SK-N-SH treated with all-trans-retinoic acid at 6 μM for 48 hours (cell line): Measurements from ENCODE around the gene ZMIZ1.

ENCODE experiments used
- ARNTL ChIP-seq: fragments of 450-650 bp; formaldehyde crosslinking; IDR thresholded peaks from 2 replicates; pipeline ENCODE4 v1.5.0; 2020; ENCODE audit warnings: low read depth, mild to moderate bottlenecking, moderate library complexity, borderline replicate concordance
- BACH2 ChIP-seq: fragments of 250-450 bp; sonication (Bioruptor Pico); IDR thresholded peaks from 2 replicates; pipeline ENCODE4 v1.9.0; 2021; ENCODE audit warnings: mild to moderate bottlenecking, borderline replicate concordance
- CSDC2 ChIP-seq: fragments of 250-450 bp; sonication (Bioruptor Pico); IDR thresholded peaks from 2 replicates; pipeline ENCODE4 v1.5.0; 2020; ENCODE audit warnings: mild to moderate bottlenecking, moderate library complexity
- GLIS3 ChIP-seq: fragments of 250-450 bp; sonication (Bioruptor Pico); IDR thresholded peaks from 2 replicates; pipeline ENCODE4 v1.5.0; 2020; ENCODE audit warnings: mild to moderate bottlenecking, moderate library complexity
- ISL1 ChIP-seq: fragments of 250-450 bp; sonication (Bioruptor Pico); IDR thresholded peaks from 2 replicates; pipeline ENCODE4 v2.1.2; 2022; ENCODE audit warnings: mild to moderate bottlenecking, moderate library complexity
- OSR1 ChIP-seq: fragments of 250-450 bp; sonication (Bioruptor Pico); IDR thresholded peaks from 2 replicates; pipeline ENCODE4 v1.8.0; 2022; ENCODE audit warnings: moderate library complexity, mild to moderate bottlenecking, inconsistent platforms
- TCF4 ChIP-seq: fragments of 250-450 bp; sonication (Bioruptor Pico); IDR thresholded peaks from 2 replicates; pipeline ENCODE4 v1.8.0; 2021; ENCODE audit warnings: mild to moderate bottlenecking, moderate library complexity, borderline replicate concordance
- ZFP3 ChIP-seq: fragments of 250-450 bp; sonication (Bioruptor Pico); IDR thresholded peaks from 2 replicates; pipeline ENCODE4 v1.5.0; 2020; ENCODE audit warnings: mild to moderate bottlenecking, moderate library complexity
- ZFP30 ChIP-seq: fragments of 450-650 bp; formaldehyde crosslinking; IDR thresholded peaks from 2 replicates; pipeline ENCODE4 v1.5.0; 2022; ENCODE audit warnings: mild to moderate bottlenecking, moderate library complexity
- TF ChIP-seq, protein P1 (sequence below): fragments of 250-450 bp; sonication (Bioruptor Pico); IDR thresholded peaks from 2 replicates; pipeline ENCODE4 v1.8.0; 2020; ENCODE audit warnings: mild to moderate bottlenecking, moderate library complexity, borderline replicate concordance

- TF ChIP-seq CSDC2 (CRISPR knock-in tag), result 0 out of 2 replicates have a peak, but pooled peaks have one; percentile 66
- TF ChIP-seq TCF4 (CRISPR knock-in tag), result no peak; the same call in 1 of the 2 replicates
- no peak for TF ChIP-seq ARNTL (CRISPR knock-in tag)
- TF ChIP-seq, protein P1, sequence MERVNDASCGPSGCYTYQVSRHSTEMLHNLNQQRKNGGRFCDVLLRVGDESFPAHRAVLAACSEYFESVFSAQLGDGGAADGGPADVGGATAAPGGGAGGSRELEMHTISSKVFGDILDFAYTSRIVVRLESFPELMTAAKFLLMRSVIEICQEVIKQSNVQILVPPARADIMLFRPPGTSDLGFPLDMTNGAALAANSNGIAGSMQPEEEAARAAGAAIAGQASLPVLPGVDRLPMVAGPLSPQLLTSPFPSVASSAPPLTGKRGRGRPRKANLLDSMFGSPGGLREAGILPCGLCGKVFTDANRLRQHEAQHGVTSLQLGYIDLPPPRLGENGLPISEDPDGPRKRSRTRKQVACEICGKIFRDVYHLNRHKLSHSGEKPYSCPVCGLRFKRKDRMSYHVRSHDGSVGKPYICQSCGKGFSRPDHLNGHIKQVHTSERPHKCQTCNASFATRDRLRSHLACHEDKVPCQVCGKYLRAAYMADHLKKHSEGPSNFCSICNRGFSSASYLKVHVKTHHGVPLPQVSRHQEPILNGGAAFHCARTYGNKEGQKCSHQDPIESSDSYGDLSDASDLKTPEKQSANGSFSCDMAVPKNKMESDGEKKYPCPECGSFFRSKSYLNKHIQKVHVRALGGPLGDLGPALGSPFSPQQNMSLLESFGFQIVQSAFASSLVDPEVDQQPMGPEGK (CRISPR knock-in tag), result no peak; the same call in none of the 2 replicates
- TF ChIP-seq BACH2 (CRISPR knock-in tag), result no peak
- peak; percentile 65; the same call in 1 of the 2 replicates for TF ChIP-seq ZFP3
- TF ChIP-seq GLIS3 (CRISPR knock-in tag), result no peak
- TF ChIP-seq ISL1, result 0 out of 2 replicates have a peak, but pooled peaks have one; percentile 25
- no peak for TF ChIP-seq OSR1 (CRISPR knock-in tag)
- no peak for TF ChIP-seq ZFP30
These were observed 171.3 kb downstream of the ZMIZ1 start for GRCh38 chr10:79239924-79240581.
